OCI-LY3 (cell line): ENCODE data around the gene HIF3A.

Experiments
- H2AFZ ChIP-seq: fragments of 200-600, 300-600 bp; shearing (Covaris generic); 2 replicates; pipeline ENCODE4 v1.6.0; 2014; ENCODE audit warnings: antibody characterized with exemption, low read depth, low read length
- H3K27ac ChIP-seq: fragments of 200-600, 300-600 bp; sonication (generic); 2 replicates; pipeline ENCODE4 v1.5.1; 2014; ENCODE audit warnings: mild to moderate bottlenecking, low read length, moderate library complexity, mixed read lengths
- H3K27me3 ChIP-seq: fragments of 200-600, 300-600 bp; sonication (generic); 2 replicates; pipeline ENCODE4 v1.6.1; 2014; ENCODE audit warnings: low read depth, low read length, mixed read lengths
- H3K36me3 ChIP-seq: fragments of 200-600, 300-600 bp; sonication (generic); replicated peaks from 2 replicates; pipeline ENCODE3; 2014; ENCODE audit warnings: low read depth, low read length, mixed read lengths
- H3K4me1 ChIP-seq: fragments of 300-600, 200-600 bp; sonication (generic); 2 replicates; pipeline ENCODE4 v1.6.1; 2014; ENCODE audit warnings: low read length, mixed read lengths
- H3K4me2 ChIP-seq: fragments of 200-600, 300-600 bp; sonication (generic); 2 replicates; pipeline ENCODE4 v1.6.1; 2014; ENCODE audit warnings: low read length, mixed read lengths
- H3K4me3 ChIP-seq: fragments of 300-600, 200-600 bp; sonication (generic); 2 replicates; pipeline ENCODE4 v1.5.1; 2014; ENCODE audit warnings: antibody characterized with exemption, mild to moderate bottlenecking, low read length, moderate library complexity
- H3K79me2 ChIP-seq: fragments of 300-600, 200-600 bp; shearing (Covaris generic); 2 replicates; pipeline ENCODE4 v1.6.1; 2014; ENCODE audit warnings: mild to moderate bottlenecking, low read length, mixed read lengths
- H3K9ac ChIP-seq: fragments of 300-600, 200-600 bp; shearing (Covaris generic); 2 replicates; pipeline ENCODE4 v1.6.0; 2014; ENCODE audit warnings: mild to moderate bottlenecking, low read length, moderate library complexity
- H3K9me3 ChIP-seq: fragments of 200-600, 300-600 bp; shearing (Covaris generic); 2 replicates; pipeline ENCODE4 v1.6.1; 2014; ENCODE audit warnings: low read length, mixed read lengths; ENCODE audit not compliant: insufficient read depth
- H4K20me1 ChIP-seq: fragments of 200-600, 300-600 bp; sonication (generic); 2 replicates; pipeline ENCODE4 v1.6.1; 2016; ENCODE audit warnings: low read length, mixed read lengths; ENCODE audit not compliant: insufficient read depth
- CTCF ChIP-seq: fragments of 200-600, 300-600 bp; sonication (generic); IDR thresholded peaks from 2 replicates; pipeline ENCODE4 v1.5.1; 2014; ENCODE audit warnings: antibody characterized with exemption, low read length, low read depth
- EZH2phosphoT487 ChIP-seq: fragments of 200-600 bp; shearing (Covaris generic); IDR thresholded peaks from 2 replicates; pipeline ENCODE4 v1.6.1; 2018; ENCODE audit warnings: antibody characterized with exemption, mixed run types, low read depth

Gene HIF3A

DNA sequence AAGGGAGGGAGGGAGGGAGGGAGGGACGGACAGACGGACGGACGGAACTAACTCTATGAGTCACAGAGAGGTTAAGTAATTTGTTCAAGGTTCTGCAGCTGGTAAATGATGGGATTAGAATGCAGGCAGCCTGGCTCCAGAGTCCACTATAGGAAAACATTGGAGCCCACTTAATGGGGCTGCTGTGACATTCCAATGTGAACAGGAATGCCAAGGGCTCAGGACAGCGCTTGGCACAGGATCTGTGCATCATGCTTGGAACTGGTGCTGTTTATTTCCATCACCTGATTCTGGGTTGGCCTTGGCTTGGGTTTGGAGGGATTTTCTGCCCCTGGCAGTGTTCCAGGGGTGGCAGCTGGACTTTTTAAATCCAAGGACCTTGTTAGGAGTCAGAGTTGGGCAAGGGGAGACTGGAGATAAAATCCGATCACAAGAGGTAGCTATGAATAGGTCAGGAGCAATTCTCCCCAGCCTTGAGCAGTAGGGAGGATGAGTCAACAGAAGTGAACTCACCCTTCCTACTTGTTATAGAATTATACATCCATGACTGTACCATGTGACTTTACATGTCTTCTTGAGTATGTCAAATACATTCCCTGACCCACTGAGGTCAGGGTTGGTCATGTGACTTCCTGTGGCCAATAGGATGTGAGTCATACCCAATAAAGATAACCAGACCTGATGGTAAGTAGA lies 7.8 kb upstream of the HIF3A start:
- peaks cover 2% of the 10 kb centered on the region; the same call in 1 of the 2 replicates for H3K27me3 ChIP-seq
- TF ChIP-seq CTCF: no peak
- no peak for TF ChIP-seq EZH2phosphoT487
- H4K20me1 ChIP-seq: no peaks in the 10 kb centered on the region
- no peaks in the 10 kb centered on the region for H3K79me2 ChIP-seq
- no peaks in the 10 kb centered on the region for H3K4me1 ChIP-seq
- no peaks in the 10 kb centered on the region for H3K9me3 ChIP-seq
- no peak overlapping the region for H3K9ac ChIP-seq
- no peak overlapping the region for H3K27ac ChIP-seq
- no peak overlapping the region for H2AFZ ChIP-seq
- no peaks in the 10 kb centered on the region for H3K36me3 ChIP-seq
- no peak overlapping the region for H3K4me3 ChIP-seq
- H3K4me2 ChIP-seq: no peak overlapping the region

GRCh38 chr19:46289724-46290619 lies 6.9 kb upstream of the HIF3A start:
- Histone ChIP-seq H3K27me3 (peaks cover 2% of the 10 kb centered on the region; the same call in 1 of the 2 replicates), H3K4me1 (no peaks in the 10 kb centered on the region), H3K4me3 (no peak overlapping the region), H3K27ac (no peak overlapping the region), H3K4me2 (no peak overlapping the region), H3K9me3 (no peaks in the 10 kb centered on the region), H4K20me1 (no peaks in the 10 kb centered on the region), H2AFZ (no peak overlapping the region), H3K36me3 (no peaks in the 10 kb centered on the region), H3K9ac (no peak overlapping the region), H3K79me2 (no peaks in the 10 kb centered on the region)
- no peak for TF ChIP-seq EZH2phosphoT487
- TF ChIP-seq CTCF: no peak

DNA sequence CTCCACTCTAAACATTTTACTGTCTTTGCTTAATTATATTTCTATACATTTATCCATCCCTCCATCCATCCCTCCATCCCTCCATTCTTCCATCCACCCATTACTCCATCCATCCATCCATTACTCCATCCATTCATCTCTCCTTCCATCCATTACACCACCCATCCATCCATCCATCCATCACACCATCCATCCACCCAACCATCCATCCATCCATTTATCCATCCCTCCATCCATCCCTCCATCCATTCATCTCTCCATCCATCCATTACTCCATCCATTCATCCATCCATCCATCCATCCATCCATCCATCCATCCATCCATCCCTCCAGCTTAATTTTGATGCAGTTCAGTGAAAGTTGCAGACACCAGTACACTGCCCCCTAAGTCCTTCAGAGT lies 5.0 kb upstream of the HIF3A start:
- Histone ChIP-seq H3K4me1 (no peaks in the 10 kb centered on the region), H2AFZ (no peak overlapping the region), H3K79me2 (no peaks in the 10 kb centered on the region), H3K27ac (no peak overlapping the region), H3K9ac (no peak overlapping the region), H3K27me3 (peaks cover 7% of the 10 kb centered on the region; the same call in 1 of the 2 replicates), H3K9me3 (no peaks in the 10 kb centered on the region), H3K4me2 (no peak overlapping the region), H4K20me1 (no peaks in the 10 kb centered on the region), H3K4me3 (no peak overlapping the region), H3K36me3 (no peaks in the 10 kb centered on the region)
- TF ChIP-seq EZH2phosphoT487 (no peak), CTCF (no peak)

GRCh38 chr19:46294494-46294893 lies 2.3 kb upstream of the HIF3A start:
- Histone ChIP-seq H3K4me3 (no peak overlapping the region), H4K20me1 (no peaks in the 10 kb centered on the region), H3K27me3 (peaks cover 11% of the 10 kb centered on the region; the same call in 1 of the 2 replicates), H3K36me3 (no peaks in the 10 kb centered on the region), H3K4me2 (no peak overlapping the region), H3K4me1 (no peaks in the 10 kb centered on the region), H3K79me2 (no peaks in the 10 kb centered on the region), H3K9me3 (no peaks in the 10 kb centered on the region), H3K27ac (no peak overlapping the region), H2AFZ (no peak overlapping the region), H3K9ac (no peak overlapping the region)
- TF ChIP-seq CTCF (no peak), EZH2phosphoT487 (no peak)
